GM23248 (cell line): ENCODE results near the gene ZNF385D.

ENCODE experiments used
- EZH2 ChIP-seq: fragments of 200-600 bp; sonication (generic); IDR thresholded peaks from 2 replicates; pipeline ENCODE4 v1.6.1; 2018; ENCODE audit warnings: antibody characterized with exemption, mild to moderate bottlenecking; ENCODE audit not compliant: insufficient read depth, poor library complexity, severe bottlenecking
- EZH2phosphoT487 ChIP-seq: fragments of 200-600 bp; sonication (generic); IDR thresholded peaks from 2 replicates; pipeline ENCODE4 v1.6.1; 2018; ENCODE audit warnings: antibody characterized with exemption, moderate library complexity, mild to moderate bottlenecking, low read depth; ENCODE audit not compliant: insufficient read depth

GRCh38 chr3:21551019-21551418 lies 200.0 kb downstream of the ZNF385D start:
- no peak for TF ChIP-seq EZH2
- TF ChIP-seq EZH2phosphoT487, result no peak
